ENCODE results near the gene LPP.

GRCh38 chr3:188205992-188206416, 52.0 kb downstream of the LPP start:
- no peak for TF ChIP-seq CHD2 (IDR thresholded peaks at IDR 0.05; ENCODE audit: low read depth, low read length)
- TF ChIP-seq NFKBIZ (CRISPR knock-in tag; IDR thresholded peaks at IDR 0.05), result no peak
- TF ChIP-seq MYC (CRISPR knock-in tag; IDR thresholded peaks at IDR 0.05; ENCODE audit: borderline replicate concordance), result no peak
- no peak for TF ChIP-seq CBX2 (IDR thresholded peaks at IDR 0.05; ENCODE audit: low read depth, low read length)
- no peak for TF ChIP-seq CBX2 (CRISPR knock-in tag; IDR thresholded peaks at IDR 0.05; ENCODE audit: low read depth)
- TF ChIP-seq EP300 (IDR thresholded peaks at IDR 0.05; ENCODE audit: low read depth in 2 of 2, low read length in 2 of 2), result peak in 1 of 2 experiments; percentile 62; a peak in 2 of 4 replicates
- TF ChIP-seq EP300 (CRISPR knock-in tag; IDR thresholded peaks at IDR 0.05; ENCODE audit: borderline replicate concordance), result no peak; the same call in 1 of the 2 replicates
- TF ChIP-seq PBX3 (CRISPR knock-in tag; IDR thresholded peaks at IDR 0.05; ENCODE audit: borderline replicate concordance), result no peak
